GM21786 (cell line): ENCODE results near the gene CCDC87.
"Not testable (repeated sequence)": the region's sequence is repeated elsewhere in the genome, so short reads cannot be mapped to it uniquely, and the experiment has no call there.

Source experiments
- ATAC-seq: cut with Tn5 transposase; IDR thresholded peaks from one replicate; pipeline ENCODE4 v1.9.1; 2021; ENCODE audit not compliant: unreplicated experiment

The CCDC87 gene

GRCh38 chr11:66582565-66583147, 10.2 kb downstream of the CCDC87 start:
- ATAC-seq = not testable (repeated sequence)

GRCh38 chr11:66581261-66581660, 11.6 kb downstream of the CCDC87 start:
- ATAC-seq = no peak

GRCh38 chr11:66580803-66581202, 12.1 kb downstream of the CCDC87 start:
- no peak for ATAC-seq

- ATAC-seq = no peak
Observed at GRCh38 chr11:66579017-66579606, 13.8 kb downstream of the CCDC87 start.

- ATAC-seq = no peak
Observed at GRCh38 chr11:66570850-66571180, 22.0 kb downstream of the CCDC87 start.

GRCh38 chr11:66570079-66570849, 22.6 kb downstream of the CCDC87 start:
- ATAC-seq = no peak

DNA sequence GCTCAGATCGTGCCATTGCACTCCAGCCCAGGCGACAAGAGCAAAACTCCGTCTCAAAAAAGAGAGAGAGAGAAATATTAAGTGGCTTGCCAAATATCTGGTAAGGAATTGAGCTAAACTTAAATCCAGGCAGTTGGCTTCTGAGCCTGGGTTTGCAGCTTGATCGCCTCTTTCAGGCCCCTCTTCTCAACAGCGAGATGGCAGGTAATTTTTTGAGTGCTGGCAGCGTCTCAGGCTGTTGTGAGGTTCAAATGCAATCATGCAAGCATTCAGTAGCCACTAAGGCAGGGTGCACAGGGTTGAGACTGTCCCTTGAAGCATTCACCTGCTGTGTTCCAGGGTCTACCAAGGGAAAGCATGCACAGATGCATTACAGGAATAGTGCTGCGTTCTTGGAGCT, 23.8 kb downstream of the CCDC87 start:
- ATAC-seq = no peak

DNA sequence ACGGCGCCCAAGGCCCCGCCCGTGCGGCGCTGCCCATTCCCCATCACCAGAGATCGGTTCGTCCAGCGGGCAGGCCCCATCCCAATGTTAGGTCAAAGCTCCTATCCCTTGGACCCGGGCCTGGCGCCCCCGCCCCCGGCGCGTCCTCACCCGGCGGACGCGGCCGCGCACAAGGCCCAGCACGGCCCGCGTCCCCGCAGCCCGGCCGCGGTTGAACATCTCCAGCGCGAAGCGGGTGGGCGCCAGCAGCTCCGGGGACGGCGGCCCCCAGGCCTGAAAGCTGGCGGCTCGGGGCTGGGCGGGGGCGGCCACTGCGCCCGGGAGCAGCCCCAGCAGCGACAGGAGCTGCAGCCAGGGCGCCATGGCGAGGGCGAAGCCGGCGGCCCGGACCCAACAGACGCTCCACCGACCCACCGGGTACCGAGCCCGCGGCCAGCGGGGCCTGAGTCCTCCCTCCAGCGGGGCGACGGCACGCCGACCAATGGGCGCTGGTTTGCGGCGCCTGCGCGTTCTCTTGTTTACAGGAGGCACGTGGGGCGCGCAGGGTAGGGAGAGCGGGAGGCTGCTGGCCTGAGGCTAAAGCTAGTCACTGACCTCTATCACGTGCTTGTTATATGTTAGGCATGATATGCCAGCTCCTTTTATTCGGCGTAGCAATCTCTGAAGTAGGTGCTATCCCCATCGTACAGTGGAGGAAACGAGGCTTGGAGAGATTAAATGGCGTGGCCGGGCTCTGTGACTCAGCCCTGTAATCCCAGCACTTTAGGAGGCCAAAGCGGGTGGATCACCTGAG, 24.5 kb downstream of the CCDC87 start, which contains the start of gene CTSF:
CTSF (minus strand) TSS at position 483 of the 793 bp plus-strand sequence; CDS start at position 363, 120 bp downstream.
- no peak for ATAC-seq

- no peak for ATAC-seq
Observed at GRCh38 chr11:66567787-66568123, 25.1 kb downstream of the CCDC87 start.

- ATAC-seq = no peak
Observed at GRCh38 chr11:66566221-66566620, 26.6 kb downstream of the CCDC87 start.

- ATAC-seq = no peak
Observed at GRCh38 chr11:66564984-66565383, 27.9 kb downstream of the CCDC87 start.

GRCh38 chr11:66564538-66564937, 28.3 kb downstream of the CCDC87 start:
- no peak for ATAC-seq

DNA sequence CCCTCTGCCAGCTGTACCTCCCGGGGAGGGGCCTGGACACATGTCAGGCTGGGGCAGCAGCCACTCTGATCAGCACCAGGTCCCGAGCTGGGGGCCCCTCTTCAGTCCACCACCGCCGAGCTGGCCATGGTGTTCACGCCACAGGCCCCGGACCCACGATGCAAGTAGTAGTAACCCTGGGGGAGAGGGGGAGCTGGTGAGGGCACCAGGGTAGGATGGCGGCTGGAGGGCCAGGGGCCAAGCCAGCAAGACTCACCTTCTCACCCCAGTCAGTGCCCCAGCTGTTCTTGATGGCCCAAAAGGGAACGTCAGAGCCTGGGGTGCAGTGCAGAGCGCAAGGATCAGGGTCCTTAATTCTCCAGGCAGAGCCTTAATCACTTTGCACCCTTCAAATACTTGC, 29.0 kb downstream of the CCDC87 start:
- ATAC-seq = no peak

- ATAC-seq = no peak
Observed at GRCh38 chr11:66562907-66563583, 29.8 kb downstream of the CCDC87 start.

DNA sequence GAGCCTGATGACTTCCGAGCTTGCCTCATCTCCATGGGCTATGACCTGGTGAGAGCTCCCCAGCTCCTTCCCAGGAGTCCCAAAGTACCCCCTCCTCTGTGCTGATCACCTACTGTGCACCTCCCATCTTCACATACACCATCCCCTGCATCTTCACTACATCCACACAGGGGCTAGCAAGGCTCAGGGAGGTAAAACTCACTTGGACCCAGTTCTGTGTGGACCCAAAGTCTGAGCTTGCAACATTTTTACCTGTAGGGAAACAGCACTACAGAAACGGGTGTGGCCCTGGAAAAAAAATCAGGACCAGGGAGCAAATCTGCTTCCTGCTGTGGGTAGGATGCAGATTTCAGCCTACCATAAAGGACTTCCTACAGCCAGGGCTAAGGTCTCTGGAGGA, 30.6 kb downstream of the CCDC87 start:
- no peak for ATAC-seq

- ATAC-seq = no peak
Observed at GRCh38 chr11:66561975-66562248, 31.0 kb downstream of the CCDC87 start.

GRCh38 chr11:66561178-66561974, 31.5 kb downstream of the CCDC87 start:
- no peak for ATAC-seq

- ATAC-seq = no peak
Observed at GRCh38 chr11:66559866-66560676, 32.8 kb downstream of the CCDC87 start.

DNA sequence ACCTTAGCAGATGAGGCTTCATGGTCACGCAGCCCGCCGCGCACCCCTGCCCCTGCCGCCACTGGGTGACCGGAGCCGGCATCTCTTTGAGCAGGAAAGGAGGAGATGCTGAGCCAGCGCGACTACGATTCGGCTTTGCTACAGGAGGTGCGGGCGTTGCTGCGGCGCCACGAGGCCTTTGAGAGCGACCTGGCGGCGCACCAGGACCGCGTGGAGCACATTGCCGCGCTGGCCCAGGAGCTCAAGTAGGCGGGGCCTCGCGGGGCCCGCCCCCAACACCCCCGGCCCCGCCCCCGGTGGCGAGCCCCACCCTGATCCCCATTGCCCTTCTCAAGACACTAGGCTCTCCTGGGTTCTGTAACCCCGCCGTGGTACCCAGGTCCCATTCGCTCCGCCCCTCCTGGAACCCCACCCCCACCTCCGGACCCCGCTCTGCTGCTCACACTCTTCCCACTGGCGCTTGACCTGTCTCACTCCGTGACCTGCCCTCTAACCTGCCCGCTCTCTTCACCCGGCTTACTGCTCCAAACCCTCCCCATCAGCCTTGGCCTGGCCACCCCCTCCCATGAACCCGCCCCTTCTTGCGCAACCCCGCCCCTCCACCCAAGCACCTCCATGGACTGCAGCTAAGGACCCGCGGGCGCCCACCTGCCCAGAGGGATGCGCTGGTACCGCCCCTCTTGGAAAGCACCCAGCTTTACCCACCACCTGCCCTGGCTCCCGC, 33.6 kb downstream of the CCDC87 start:
- no peak for ATAC-seq
